GM19099 (cell line): ENCODE measurements around the gene TXNL1.

Source experiments
- POLR2A ChIP-seq: IDR thresholded peaks from 3 replicates; pipeline ENCODE4 v1.6.1; 2011; ENCODE audit warnings: low read depth; ENCODE audit not compliant: insufficient read length; ENCODE audit errors: extremely low read depth

Gene TXNL1

DNA sequence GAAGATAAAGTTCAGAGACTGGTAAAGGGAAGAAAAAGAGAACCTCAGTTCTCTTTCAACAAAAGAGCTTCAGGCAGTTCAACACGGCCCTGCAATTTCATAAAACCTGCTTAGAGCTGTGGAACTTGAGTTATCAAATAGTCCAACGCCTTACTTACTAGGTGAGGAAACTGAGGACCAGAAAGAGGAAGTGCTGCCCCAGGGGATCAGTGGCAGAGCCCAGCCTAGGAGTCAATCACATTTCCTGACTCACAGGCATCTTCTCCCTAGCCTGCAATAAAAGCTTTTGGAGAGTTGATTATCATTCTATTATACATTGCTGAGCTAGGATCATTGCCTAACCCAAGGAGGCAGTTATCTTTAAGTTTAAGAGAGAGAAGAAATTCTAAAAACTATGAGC lies 77.4 kb downstream of the TXNL1 start:
- TF ChIP-seq POLR2A = no peak

DNA sequence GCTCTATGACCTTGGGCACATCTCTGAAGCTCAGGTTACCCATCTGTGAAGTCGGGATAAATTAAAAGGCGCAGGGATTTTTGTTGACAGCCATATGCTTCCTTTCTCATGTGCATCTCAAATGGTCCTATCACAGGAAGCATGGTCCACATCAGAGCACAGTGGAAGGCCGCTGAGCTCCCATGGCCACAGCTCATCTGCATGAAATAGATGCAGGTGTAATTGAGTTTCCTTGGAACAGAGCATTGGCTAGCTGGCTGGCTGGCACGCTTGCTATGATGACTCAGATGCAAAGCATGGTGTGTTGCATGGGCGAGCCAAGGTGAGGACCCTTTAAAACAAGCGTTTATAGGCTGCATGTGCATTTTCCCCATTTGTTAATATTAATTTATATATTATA lies 79.3 kb downstream of the TXNL1 start:
- TF ChIP-seq POLR2A = no peak

DNA sequence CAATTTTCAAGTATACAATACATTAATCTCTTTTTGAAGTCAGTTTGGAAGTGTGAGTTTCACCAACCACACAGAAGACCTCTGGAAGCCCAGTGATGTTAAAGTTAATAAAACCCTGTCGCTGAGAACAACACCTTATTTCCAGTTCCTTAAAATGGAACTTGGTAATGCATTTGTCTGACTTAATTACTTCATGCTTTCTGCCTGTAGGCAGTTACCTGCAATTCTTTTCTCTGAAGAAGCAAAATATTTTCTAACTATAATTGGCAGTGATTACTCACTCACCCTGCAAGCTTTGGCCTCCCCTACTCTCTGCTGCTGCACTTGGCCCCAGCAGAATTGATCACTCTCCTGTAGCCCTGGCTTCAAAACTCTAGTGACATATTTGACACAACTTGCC lies 81.5 kb downstream of the TXNL1 start:
- TF ChIP-seq POLR2A = no peak

DNA sequence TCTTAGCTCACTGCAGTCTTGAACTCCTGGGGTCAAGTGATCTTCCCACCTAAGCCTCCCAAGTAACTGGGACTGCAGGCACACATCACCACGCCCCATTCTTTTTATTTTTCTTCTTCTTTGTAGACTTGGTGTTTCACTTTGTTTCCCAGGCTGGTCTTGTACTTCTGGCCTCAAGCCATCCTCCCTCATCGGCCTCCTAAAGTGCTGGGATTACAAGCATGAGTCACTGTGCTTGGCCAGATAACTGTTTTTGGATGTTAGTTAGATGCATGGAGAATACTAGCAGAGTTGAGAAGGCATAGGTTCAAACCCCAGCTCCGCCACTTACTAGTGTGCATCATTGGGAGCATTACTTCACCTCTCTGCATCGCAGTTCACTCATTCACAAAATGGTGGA lies 88.3 kb downstream of the TXNL1 start:
- no peak for TF ChIP-seq POLR2A
